NCI-H524 (cell line): ENCODE measurements around the gene STMN1.

Experiments
- DNase-seq, 2 experiments: peaks; one replicate each; lab custom pipeline; 2025; lab: John Stamatoyannopoulos, UW

STMN1 gene

DNA sequence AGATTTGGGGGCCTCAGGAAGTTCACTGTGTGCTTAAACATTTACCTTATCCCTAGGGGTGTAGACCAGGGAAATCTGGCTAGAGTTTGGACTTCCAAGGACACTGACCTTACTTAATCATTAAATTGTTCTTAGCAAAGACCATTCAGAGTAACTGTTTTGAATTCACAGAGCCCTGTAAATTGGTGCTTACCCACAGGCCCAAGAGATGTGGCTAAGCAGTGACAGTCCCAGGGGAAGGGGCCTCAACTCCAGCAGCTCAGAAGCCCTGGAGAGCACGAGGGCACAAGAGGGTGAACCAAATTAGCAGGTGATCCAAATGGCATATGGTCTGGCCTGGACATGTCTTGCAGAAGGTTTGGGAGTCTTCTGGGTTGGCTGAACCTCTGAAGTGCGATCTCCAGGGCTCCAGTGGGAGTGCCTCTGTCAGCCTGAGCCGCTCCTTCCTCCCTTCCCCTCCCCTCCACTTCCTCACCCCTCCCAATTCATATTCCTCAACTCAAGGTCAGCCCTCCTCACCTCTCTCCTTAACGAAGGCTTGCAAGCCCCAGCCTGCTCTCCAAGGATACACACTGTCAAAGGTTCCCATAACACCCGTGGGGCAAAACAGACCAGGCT, 35.0 kb downstream of the STMN1 start:
- peak; percentile 14 to 21 for DNase-seq

GRCh38 chr1:25870614-25871013, 35.6 kb downstream of the STMN1 start:
- DNase-seq = no peak

GRCh38 chr1:25869909-25870606, 36.2 kb downstream of the STMN1 start:
- DNase-seq = no peak

DNA sequence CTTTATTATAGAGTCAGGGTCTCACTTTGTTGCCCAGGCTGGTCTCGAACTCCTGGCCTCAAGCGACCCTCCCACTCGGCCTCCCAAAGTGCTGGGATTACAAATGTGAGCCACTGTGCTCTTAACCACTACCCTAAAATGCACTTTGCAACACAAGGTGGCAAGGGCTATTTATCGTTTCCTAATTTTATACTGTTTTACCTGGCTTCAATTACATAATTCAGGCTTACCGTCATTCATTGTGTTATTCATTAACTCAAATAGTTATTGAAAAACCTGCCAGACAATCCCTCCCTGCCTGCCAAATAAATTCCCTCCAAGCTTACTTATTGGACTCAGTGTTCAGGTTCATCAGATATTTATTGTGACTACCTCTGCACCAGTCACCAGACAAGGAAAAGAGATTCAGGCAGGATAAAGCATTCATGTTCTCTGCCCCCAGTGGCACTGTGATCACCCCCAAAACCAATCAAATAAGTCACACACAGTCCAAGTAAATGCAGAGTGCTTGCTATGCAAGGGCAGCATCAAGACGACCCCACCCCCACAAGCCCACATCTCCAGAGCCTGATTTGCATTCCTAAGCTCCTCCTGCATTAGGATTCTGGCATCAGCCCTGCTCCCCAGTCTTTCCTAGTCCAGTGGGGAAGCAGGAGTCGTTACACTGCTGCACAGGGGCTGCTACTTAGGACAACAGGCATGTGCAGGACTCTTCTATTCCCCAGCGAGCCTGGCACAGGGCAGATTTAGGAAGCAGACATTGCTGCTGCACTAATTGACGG, 38.8 kb downstream of the STMN1 start:
- DNase-seq = no peak

- DNase-seq = no peak
Observed at GRCh38 chr1:25866288-25866687, 39.9 kb downstream of the STMN1 start.

- no peak for DNase-seq
Observed at GRCh38 chr1:25864434-25864833, 41.8 kb downstream of the STMN1 start.

- DNase-seq = no peak
Observed at GRCh38 chr1:25863486-25864262, 42.5 kb downstream of the STMN1 start.

- DNase-seq = no peak
Observed at GRCh38 chr1:25862785-25863485, 43.3 kb downstream of the STMN1 start.

DNA sequence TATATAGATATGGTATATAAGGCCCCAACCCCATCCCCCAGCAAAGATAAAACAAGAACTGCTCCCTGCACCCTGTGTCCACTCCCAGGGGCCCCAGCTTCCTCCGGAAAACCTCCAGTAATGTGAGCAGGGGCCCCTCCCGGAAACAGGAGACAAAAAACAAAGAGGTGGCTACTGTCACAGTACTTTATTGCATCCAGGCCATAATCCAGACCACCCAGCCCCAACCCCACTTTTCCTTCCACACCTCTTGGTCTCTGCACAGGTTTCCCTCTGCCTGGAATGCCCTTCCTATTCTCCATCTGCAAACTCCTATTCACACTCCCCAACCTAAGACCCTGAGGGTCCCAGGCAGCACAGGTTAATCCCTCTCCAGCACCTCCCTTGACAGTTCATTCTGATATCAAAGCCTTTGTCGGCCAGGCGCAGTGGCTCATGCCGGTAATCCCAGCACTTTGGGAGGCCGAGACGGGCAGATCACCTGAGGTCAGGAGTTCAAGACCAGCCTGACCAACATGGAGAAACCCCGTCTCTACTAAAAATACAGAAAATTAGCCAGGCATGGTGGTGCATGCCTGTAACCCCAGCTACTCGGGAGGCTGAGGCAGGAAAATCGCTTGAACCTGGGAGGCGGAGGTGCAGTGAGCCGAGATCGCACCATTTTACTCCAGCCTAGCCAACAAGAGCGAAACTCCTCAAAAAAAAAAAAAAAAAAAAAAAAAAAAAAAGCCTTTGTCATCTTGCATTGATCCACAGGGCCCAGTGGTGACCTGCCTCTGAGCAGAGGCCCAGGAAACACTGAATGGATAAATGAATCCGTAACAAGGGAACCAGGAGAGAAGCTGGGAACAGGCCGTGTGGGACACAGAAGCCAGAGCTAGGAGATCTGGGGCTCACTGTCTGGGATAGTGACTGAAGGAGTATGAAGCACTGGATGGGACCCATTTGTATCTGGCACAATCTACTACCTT, 44.6 kb downstream of the STMN1 start:
- DNase-seq = no peak

GRCh38 chr1:25858906-25859789, 47.1 kb downstream of the STMN1 start, which contains the start of gene AUNIP:
Gene AUNIP, minus strand, starts transcription at chr1:25859457. Its CDS starts 100 bp downstream, at chr1:25859357.
- DNase-seq = peak; percentile 59 to 77

GRCh38 chr1:25858494-25858893, 47.7 kb downstream of the STMN1 start:
- no peak for DNase-seq

DNA sequence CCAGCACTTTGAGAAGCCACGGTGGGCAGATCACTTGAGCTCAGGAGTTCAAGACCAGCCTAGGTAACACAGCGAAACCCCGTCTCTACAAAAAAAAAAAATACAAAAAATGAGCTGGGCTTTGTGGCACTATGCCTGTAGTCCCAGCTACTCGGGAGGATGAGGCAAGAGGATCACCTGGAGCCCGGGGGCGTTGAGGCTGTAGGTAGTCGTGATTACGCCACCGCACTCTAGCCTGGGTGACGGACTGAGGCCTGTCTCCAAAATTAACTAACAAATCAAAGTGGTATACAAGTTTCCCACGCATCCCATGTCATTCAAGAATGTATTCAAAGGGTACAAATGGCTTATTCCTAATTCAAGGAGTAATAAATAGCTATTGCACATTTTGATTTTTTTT, 49.4 kb downstream of the STMN1 start:
- DNase-seq = no peak

- peak; percentile 3 to 44 for DNase-seq
Observed at GRCh38 chr1:25854554-25854953, 51.7 kb downstream of the STMN1 start.
